SK-N-SH treated with all-trans-retinoic acid at 6 μM for 48 hours (cell line): ENCODE results near the gene MOK.

ENCODE experiments used
- ATAC-seq: fragments of 200-7000 bp; cut with Tn5 transposase; 3 replicates; pipeline ENCODE4 v1.9.1; 2020; ENCODE audit warnings: mild to moderate bottlenecking, moderate library complexity
- BACH2 ChIP-seq: fragments of 250-450 bp; sonication (Bioruptor Pico); IDR thresholded peaks from 2 replicates; pipeline ENCODE4 v1.9.0; 2021; ENCODE audit warnings: mild to moderate bottlenecking, borderline replicate concordance
- CSDC2 ChIP-seq: fragments of 250-450 bp; sonication (Bioruptor Pico); IDR thresholded peaks from 2 replicates; pipeline ENCODE4 v1.5.0; 2020; ENCODE audit warnings: mild to moderate bottlenecking, moderate library complexity
- ISL1 ChIP-seq: fragments of 250-450 bp; sonication (Bioruptor Pico); IDR thresholded peaks from 2 replicates; pipeline ENCODE4 v2.1.2; 2022; ENCODE audit warnings: mild to moderate bottlenecking, moderate library complexity
- OSR1 ChIP-seq: fragments of 250-450 bp; sonication (Bioruptor Pico); IDR thresholded peaks from 2 replicates; pipeline ENCODE4 v1.8.0; 2022; ENCODE audit warnings: moderate library complexity, mild to moderate bottlenecking, inconsistent platforms
- PPARA ChIP-seq: fragments of 250-450 bp; sonication (Bioruptor Pico); IDR thresholded peaks from 2 replicates; pipeline ENCODE4 v1.5.0; 2020; ENCODE audit warnings: mild to moderate bottlenecking, borderline replicate concordance
- RARB ChIP-seq: fragments of 250-450 bp; sonication (Bioruptor Pico); IDR thresholded peaks from 2 replicates; pipeline ENCODE4 v1.8.0; 2021; ENCODE audit warnings: mild to moderate bottlenecking, moderate library complexity
- TCF4 ChIP-seq: fragments of 250-450 bp; sonication (Bioruptor Pico); IDR thresholded peaks from 2 replicates; pipeline ENCODE4 v1.8.0; 2021; ENCODE audit warnings: mild to moderate bottlenecking, moderate library complexity, borderline replicate concordance
- TOX ChIP-seq: fragments of 250-450 bp; sonication (Bioruptor Pico); IDR thresholded peaks from 2 replicates; pipeline ENCODE4 v1.8.0; 2021; ENCODE audit warnings: mild to moderate bottlenecking, moderate library complexity, borderline replicate concordance
- ZC3H10 ChIP-seq: fragments of 250-450 bp; sonication (Bioruptor Pico); IDR thresholded peaks from 2 replicates; pipeline ENCODE4 v1.5.1; 2021; ENCODE audit warnings: mild to moderate bottlenecking, moderate library complexity
- ZFP3 ChIP-seq: fragments of 250-450 bp; sonication (Bioruptor Pico); IDR thresholded peaks from 2 replicates; pipeline ENCODE4 v1.5.0; 2020; ENCODE audit warnings: mild to moderate bottlenecking, moderate library complexity
- ZFP30 ChIP-seq: fragments of 450-650 bp; formaldehyde crosslinking; IDR thresholded peaks from 2 replicates; pipeline ENCODE4 v1.5.0; 2022; ENCODE audit warnings: mild to moderate bottlenecking, moderate library complexity
- ZNF565 ChIP-seq: fragments of 450-650 bp; formaldehyde crosslinking; conservative IDR thresholded peaks from 2 replicates; pipeline ENCODE4 v1.5.0; 2020; ENCODE audit warnings: low read depth, mild to moderate bottlenecking, moderate library complexity
- ZNF70 ChIP-seq: fragments of 450-650 bp; formaldehyde crosslinking; IDR thresholded peaks from 2 replicates; pipeline ENCODE4 v1.5.0; 2020; ENCODE audit warnings: mild to moderate bottlenecking, moderate library complexity
- ZNF8 ChIP-seq: fragments of 450-650 bp; formaldehyde crosslinking; IDR thresholded peaks from 2 replicates; pipeline ENCODE4 v1.5.0; 2020; ENCODE audit warnings: mild to moderate bottlenecking, moderate library complexity
- TF ChIP-seq, protein P1 (sequence below): fragments of 250-450 bp; sonication (Bioruptor Pico); IDR thresholded peaks from 2 replicates; pipeline ENCODE4 v1.8.0; 2020; ENCODE audit warnings: mild to moderate bottlenecking, moderate library complexity, borderline replicate concordance
- TF ChIP-seq, protein P2 (sequence below): fragments of 250-450 bp; sonication (Bioruptor Pico); IDR thresholded peaks from 2 replicates; pipeline ENCODE4 v1.5.1; 2020; ENCODE audit warnings: low read depth, mild to moderate bottlenecking, moderate library complexity
- TF ChIP-seq, protein P3 (sequence below): fragments of 250-450 bp; sonication (Bioruptor Pico); IDR thresholded peaks from 2 replicates; pipeline ENCODE4 v1.5.1; 2021; ENCODE audit warnings: mild to moderate bottlenecking, moderate library complexity
- TF ChIP-seq, protein P4 (sequence below): fragments of 250-450 bp; sonication (Bioruptor Pico); IDR thresholded peaks from 2 replicates; pipeline ENCODE4 v1.5.0; 2020; ENCODE audit warnings: mild to moderate bottlenecking, moderate library complexity
- TF ChIP-seq, protein P5 (sequence below): fragments of 250-450 bp; sonication (Bioruptor Pico); IDR thresholded peaks from 2 replicates; pipeline ENCODE4 v1.8.0; 2021; ENCODE audit warnings: low read depth, mild to moderate bottlenecking, moderate library complexity, borderline replicate concordance

MOK gene

DNA sequence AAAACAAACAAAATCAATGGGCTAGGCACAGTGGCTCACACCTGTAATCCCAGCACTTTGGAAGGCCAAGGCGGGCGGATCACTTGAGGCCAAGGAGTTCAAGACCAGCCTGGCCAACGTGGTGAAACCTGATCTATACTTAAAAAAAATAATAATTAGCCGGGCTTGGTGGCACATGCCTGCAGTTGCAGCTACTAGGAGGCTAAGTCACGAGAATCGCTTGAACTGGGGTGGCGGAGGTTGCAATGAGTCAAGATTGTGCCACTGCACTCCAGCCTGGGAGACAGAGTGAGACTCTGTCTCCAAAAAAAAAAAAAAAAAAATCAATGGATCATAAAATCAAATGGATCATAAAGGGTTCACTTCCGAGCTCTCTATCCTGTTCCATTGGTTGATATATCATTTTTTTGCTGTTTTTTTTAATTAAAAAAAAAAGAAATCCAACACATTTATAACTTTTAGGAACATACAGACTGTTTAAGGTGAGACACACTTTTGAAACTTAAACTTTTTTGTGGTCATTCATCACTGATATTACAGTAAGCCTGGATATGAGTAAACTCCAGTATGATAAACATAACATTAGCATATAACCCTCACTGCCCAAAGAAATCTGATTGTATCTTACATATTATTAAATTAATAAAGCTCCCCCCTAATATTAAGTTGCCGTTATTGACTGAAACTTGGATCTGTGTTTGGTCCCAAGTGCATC, 22.1 kb downstream of the MOK start:
- no peak for ATAC-seq
- no peak for TF ChIP-seq OSR1 (CRISPR knock-in tag)
- TF ChIP-seq, protein P1, sequence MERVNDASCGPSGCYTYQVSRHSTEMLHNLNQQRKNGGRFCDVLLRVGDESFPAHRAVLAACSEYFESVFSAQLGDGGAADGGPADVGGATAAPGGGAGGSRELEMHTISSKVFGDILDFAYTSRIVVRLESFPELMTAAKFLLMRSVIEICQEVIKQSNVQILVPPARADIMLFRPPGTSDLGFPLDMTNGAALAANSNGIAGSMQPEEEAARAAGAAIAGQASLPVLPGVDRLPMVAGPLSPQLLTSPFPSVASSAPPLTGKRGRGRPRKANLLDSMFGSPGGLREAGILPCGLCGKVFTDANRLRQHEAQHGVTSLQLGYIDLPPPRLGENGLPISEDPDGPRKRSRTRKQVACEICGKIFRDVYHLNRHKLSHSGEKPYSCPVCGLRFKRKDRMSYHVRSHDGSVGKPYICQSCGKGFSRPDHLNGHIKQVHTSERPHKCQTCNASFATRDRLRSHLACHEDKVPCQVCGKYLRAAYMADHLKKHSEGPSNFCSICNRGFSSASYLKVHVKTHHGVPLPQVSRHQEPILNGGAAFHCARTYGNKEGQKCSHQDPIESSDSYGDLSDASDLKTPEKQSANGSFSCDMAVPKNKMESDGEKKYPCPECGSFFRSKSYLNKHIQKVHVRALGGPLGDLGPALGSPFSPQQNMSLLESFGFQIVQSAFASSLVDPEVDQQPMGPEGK: no peak
- no peak for TF ChIP-seq PPARA (CRISPR knock-in tag)
- TF ChIP-seq RARB: no peak
- no peak for TF ChIP-seq CSDC2 (CRISPR knock-in tag)
- TF ChIP-seq ZC3H10: no peak
- no peak for TF ChIP-seq TCF4 (CRISPR knock-in tag)
- TF ChIP-seq, protein P2, sequence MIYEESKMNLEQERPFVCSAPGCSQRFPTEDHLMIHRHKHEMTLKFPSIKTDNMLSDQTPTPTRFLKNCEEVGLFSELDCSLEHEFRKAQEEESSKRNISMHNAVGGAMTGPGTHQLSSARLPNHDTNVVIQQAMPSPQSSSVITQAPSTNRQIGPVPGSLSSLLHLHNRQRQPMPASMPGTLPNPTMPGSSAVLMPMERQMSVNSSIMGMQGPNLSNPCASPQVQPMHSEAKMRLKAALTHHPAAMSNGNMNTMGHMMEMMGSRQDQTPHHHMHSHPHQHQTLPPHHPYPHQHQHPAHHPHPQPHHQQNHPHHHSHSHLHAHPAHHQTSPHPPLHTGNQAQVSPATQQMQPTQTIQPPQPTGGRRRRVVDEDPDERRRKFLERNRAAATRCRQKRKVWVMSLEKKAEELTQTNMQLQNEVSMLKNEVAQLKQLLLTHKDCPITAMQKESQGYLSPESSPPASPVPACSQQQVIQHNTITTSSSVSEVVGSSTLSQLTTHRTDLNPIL: no peak
- TF ChIP-seq, protein P3, sequence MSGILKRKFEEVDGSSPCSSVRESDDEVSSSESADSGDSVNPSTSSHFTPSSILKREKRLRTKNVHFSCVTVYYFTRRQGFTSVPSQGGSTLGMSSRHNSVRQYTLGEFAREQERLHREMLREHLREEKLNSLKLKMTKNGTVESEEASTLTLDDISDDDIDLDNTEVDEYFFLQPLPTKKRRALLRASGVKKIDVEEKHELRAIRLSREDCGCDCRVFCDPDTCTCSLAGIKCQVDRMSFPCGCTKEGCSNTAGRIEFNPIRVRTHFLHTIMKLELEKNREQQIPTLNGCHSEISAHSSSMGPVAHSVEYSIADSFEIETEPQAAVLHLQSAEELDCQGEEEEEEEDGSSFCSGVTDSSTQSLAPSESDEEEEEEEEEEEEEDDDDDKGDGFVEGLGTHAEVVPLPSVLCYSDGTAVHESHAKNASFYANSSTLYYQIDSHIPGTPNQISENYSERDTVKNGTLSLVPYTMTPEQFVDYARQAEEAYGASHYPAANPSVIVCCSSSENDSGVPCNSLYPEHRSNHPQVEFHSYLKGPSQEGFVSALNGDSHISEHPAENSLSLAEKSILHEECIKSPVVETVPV (CRISPR knock-in tag): no peak
- no peak for TF ChIP-seq ZNF565 (CRISPR knock-in tag)
- TF ChIP-seq BACH2 (CRISPR knock-in tag): no peak
- TF ChIP-seq, protein P4, sequence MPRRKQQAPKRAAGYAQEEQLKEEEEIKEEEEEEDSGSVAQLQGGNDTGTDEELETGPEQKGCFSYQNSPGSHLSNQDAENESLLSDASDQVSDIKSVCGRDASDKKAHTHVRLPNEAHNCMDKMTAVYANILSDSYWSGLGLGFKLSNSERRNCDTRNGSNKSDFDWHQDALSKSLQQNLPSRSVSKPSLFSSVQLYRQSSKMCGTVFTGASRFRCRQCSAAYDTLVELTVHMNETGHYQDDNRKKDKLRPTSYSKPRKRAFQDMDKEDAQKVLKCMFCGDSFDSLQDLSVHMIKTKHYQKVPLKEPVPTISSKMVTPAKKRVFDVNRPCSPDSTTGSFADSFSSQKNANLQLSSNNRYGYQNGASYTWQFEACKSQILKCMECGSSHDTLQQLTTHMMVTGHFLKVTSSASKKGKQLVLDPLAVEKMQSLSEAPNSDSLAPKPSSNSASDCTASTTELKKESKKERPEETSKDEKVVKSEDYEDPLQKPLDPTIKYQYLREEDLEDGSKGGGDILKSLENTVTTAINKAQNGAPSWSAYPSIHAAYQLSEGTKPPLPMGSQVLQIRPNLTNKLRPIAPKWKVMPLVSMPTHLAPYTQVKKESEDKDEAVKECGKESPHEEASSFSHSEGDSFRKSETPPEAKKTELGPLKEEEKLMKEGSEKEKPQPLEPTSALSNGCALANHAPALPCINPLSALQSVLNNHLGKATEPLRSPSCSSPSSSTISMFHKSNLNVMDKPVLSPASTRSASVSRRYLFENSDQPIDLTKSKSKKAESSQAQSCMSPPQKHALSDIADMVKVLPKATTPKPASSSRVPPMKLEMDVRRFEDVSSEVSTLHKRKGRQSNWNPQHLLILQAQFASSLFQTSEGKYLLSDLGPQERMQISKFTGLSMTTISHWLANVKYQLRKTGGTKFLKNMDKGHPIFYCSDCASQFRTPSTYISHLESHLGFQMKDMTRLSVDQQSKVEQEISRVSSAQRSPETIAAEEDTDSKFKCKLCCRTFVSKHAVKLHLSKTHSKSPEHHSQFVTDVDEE (CRISPR knock-in tag): no peak
- no peak for TF ChIP-seq ZFP30
- TF ChIP-seq TOX: no peak
- no peak for TF ChIP-seq ISL1
- TF ChIP-seq ZNF8: no peak
- TF ChIP-seq ZNF70 (CRISPR knock-in tag): no peak

DNA sequence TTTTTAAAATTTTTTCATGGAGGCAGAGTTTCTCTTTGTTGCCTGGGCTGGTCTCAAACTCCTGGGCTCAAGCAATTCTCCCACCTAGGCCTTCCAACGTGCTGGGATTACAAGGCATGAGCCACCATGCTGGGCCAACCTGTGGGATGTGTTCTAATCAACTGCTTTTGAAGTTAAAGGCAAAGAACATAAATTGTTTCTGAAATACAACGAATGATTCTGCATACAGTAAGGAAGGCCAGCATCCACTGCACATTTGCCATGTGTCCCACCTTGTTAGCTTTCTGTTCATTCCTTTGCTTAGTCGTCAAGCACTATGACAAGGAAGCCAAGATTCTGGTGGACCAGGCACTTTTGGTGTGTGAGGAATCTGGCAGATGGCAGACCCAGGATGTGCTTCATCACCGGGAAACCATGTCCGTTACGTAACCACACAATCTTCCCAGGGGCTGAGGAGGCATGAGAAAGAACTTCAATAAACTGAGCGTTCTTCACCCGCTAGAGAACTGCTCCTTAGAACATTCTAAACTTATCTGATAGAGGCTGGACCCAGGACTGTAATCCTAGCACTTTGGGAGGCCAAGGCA, 24.5 kb downstream of the MOK start:
- TF ChIP-seq TOX (no peak), ISL1 (no peak), ZFP3 (CRISPR knock-in tag) (no peak), ZNF565 (CRISPR knock-in tag) (no peak)
- TF ChIP-seq, protein P2: no peak
- TF ChIP-seq, protein P4 (CRISPR knock-in tag): no peak
- TF ChIP-seq, protein P5, sequence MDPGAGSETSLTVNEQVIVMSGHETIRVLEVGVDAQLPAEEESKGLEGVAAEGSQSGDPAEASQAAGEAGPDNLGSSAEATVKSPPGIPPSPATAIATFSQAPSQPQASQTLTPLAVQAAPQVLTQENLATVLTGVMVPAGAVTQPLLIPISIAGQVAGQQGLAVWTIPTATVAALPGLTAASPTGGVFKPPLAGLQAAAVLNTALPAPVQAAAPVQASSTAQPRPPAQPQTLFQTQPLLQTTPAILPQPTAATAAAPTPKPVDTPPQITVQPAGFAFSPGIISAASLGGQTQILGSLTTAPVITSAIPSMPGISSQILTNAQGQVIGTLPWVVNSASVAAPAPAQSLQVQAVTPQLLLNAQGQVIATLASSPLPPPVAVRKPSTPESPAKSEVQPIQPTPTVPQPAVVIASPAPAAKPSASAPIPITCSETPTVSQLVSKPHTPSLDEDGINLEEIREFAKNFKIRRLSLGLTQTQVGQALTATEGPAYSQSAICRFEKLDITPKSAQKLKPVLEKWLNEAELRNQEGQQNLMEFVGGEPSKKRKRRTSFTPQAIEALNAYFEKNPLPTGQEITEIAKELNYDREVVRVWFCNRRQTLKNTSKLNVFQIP (CRISPR knock-in tag): no peak
- peak; percentile 40; the same call in 2 of the 3 replicates for ATAC-seq
